ENCODE results near the gene ECM1. TPM values are rescaled to one million over a fixed set of nuclear protein-coding genes. Genes with fewer than 3 reads are reported as not detected.
A peak's percentile ranks its signal among the peaks of the same experiment; 100 is the strongest.

The ECM1 gene
- total RNA-seq, 1 experiment from 2014 or later, result 0.95 TPM

DNA sequence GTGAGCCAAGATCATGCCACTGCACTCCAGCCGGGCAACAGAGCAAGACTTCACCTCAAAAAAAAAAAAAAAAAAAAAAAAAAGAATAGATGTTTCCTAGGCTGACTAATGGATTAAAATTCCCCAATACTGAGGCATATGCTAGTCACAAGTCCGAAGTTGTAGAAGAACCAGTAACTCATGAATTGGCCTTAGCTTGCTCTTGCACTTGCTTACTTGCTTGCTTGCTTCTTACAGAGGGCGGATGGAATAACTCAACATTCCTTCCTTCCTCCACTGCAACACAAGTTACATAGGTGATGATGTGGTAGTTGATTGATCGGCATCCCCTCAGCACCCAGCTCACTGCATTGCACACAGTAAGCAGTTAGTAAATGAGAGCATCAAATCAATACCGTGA lies 23.5 kb upstream of the ECM1 start:
- TF ChIP-seq, protein P1, sequence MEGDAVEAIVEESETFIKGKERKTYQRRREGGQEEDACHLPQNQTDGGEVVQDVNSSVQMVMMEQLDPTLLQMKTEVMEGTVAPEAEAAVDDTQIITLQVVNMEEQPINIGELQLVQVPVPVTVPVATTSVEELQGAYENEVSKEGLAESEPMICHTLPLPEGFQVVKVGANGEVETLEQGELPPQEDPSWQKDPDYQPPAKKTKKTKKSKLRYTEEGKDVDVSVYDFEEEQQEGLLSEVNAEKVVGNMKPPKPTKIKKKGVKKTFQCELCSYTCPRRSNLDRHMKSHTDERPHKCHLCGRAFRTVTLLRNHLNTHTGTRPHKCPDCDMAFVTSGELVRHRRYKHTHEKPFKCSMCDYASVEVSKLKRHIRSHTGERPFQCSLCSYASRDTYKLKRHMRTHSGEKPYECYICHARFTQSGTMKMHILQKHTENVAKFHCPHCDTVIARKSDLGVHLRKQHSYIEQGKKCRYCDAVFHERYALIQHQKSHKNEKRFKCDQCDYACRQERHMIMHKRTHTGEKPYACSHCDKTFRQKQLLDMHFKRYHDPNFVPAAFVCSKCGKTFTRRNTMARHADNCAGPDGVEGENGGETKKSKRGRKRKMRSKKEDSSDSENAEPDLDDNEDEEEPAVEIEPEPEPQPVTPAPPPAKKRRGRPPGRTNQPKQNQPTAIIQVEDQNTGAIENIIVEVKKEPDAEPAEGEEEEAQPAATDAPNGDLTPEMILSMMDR (IDR thresholded peaks at IDR 0.05; ENCODE audit: insufficient read depth in 1 of 2, low read depth in 1 of 2, low read length in 1 of 2, severe bottlenecking in 1 of 2, unreplicated experiment in 1 of 2), result no peak
- BruUV-seq (replicated peaks), result no TSS peak
- Histone ChIP-seq H3K36me3 (ENCODE audit: control insufficient read depth, insufficient read depth, low read length) (no peaks in the 10 kb centered on the region), H3K9me3 (no peaks in the 10 kb centered on the region), H3K27me3 (replicated peaks; ENCODE audit: control insufficient read depth, insufficient read depth, low read length) (no peaks in the 10 kb centered on the region), H3K4me1 (peaks cover 4% of the 10 kb centered on the region; the same call in 1 of the 2 replicates), H3K4me3 (ENCODE audit: low read depth, low read length) (no peak overlapping the region)
- H3K36me3 Mint-ChIP-seq (ENCODE audit: insufficient read depth, unreplicated experiment), result peaks cover 16% of the 10 kb centered on the region
- no peak overlapping the region for H3K27ac Mint-ChIP-seq (ENCODE audit: unreplicated experiment)
- H3K27me3 Mint-ChIP-seq (ENCODE audit: insufficient read depth, unreplicated experiment), result no peaks in the 10 kb centered on the region
- CTCF ChIA-PET, result interaction anchor here (0.7 kb wide), 2 partner anchors 15 to 48 kb away, joined by 3 to 5 read pairs; no protein-coding TSS in a partner anchor
- H3K4me1 Mint-ChIP-seq (ENCODE audit: low read depth, unreplicated experiment), result peaks cover 15% of the 10 kb centered on the region
- POLR2A ChIA-PET, result no interaction called here
- intact Hi-C loops (cut with micrococcal nuclease; ENCODE audit: unreplicated experiment), result no loop called here
- H3K9me3 Mint-ChIP-seq (ENCODE audit: unreplicated experiment), result no peaks in the 10 kb centered on the region
- H3K4me3 Mint-ChIP-seq (ENCODE audit: unreplicated experiment), result no peak overlapping the region
- DNase-seq, result no peak

DNA sequence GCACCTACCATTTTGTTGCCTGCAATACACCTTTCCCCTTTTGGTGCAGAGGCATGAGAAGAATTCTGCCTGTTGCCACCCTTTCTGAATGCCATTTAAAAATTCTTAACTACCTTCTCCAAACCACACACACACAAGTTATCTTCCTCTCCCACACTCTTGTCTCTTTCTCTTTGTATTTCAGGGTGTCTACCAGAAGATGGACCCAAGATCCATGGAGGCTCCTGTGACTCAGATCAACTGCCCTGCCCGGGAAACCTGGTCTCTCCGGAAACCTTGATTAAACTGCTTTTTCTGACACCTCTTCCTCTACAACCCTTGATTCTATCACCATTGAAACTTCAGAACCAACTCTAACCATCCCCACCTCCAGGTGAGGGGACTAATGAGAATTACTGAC lies 23.0 kb upstream of the ECM1 start:
- H3K36me3 Mint-ChIP-seq (ENCODE audit: insufficient read depth, unreplicated experiment), result peaks cover 12% of the 10 kb centered on the region
- CTCF ChIA-PET, result interaction anchor here (0.7 kb wide), 1 partner anchor 15 kb away, joined by 3 read pairs; no protein-coding TSS in a partner anchor
- TF ChIP-seq, protein P1 (IDR thresholded peaks at IDR 0.05; ENCODE audit: insufficient read depth in 1 of 2, low read depth in 1 of 2, low read length in 1 of 2, severe bottlenecking in 1 of 2, unreplicated experiment in 1 of 2), result peak in 1 of 2 experiments; percentile 29
- no peak overlapping the region for H3K27ac Mint-ChIP-seq (ENCODE audit: unreplicated experiment)
- Histone ChIP-seq H3K27me3 (replicated peaks; ENCODE audit: control insufficient read depth, insufficient read depth, low read length) (no peaks in the 10 kb centered on the region), H3K4me3 (ENCODE audit: low read depth, low read length) (no peak overlapping the region), H3K36me3 (ENCODE audit: control insufficient read depth, insufficient read depth, low read length) (no peaks in the 10 kb centered on the region), H3K9me3 (no peaks in the 10 kb centered on the region), H3K4me1 (0 out of 2 replicates have a peak, but pooled peaks cover under 1% of the 10 kb centered on the region)
- peak in 1 of 2 experiments; percentile 37 for DNase-seq
- H3K4me1 Mint-ChIP-seq (ENCODE audit: low read depth, unreplicated experiment), result peaks cover 11% of the 10 kb centered on the region
- no peaks in the 10 kb centered on the region for H3K9me3 Mint-ChIP-seq (ENCODE audit: unreplicated experiment)
- intact Hi-C loops (cut with micrococcal nuclease; ENCODE audit: unreplicated experiment), result loop anchor here (5.0 kb wide), 1 partner anchor 62 kb away; the partner anchor contains the start of gene ADAMTSL4
- POLR2A ChIA-PET, result no interaction called here
- no TSS peak for BruUV-seq (replicated peaks)
- H3K4me3 Mint-ChIP-seq (ENCODE audit: unreplicated experiment), result no peak overlapping the region
- H3K27me3 Mint-ChIP-seq (ENCODE audit: insufficient read depth, unreplicated experiment), result no peaks in the 10 kb centered on the region

- ChIA-PET POLR2A (interaction anchor here (0.6 to 1.0 kb wide), 2 partner anchors 46 to 96 kb away, joined by 3 to 8 read pairs; no protein-coding TSS in a partner anchor), CTCF (interaction anchor here (0.8 kb wide), 1 partner anchor 349 kb away, joined by 4 read pairs; no protein-coding TSS in a partner anchor)
- Mint-ChIP-seq H3K4me3 (ENCODE audit: unreplicated experiment) (peak within 1 kb of the TSS; percentile 80), H3K4me1 (ENCODE audit: low read depth, unreplicated experiment) (peaks cover 8% of the 10 kb centered on the region), H3K27me3 (ENCODE audit: insufficient read depth, unreplicated experiment) (no peaks in the 10 kb centered on the region), H3K9me3 (ENCODE audit: unreplicated experiment) (no peaks in the 10 kb centered on the region), H3K27ac (ENCODE audit: unreplicated experiment) (peak within 1 kb of the TSS; percentile 85), H3K36me3 (ENCODE audit: insufficient read depth, unreplicated experiment) (peaks cover 27% of the 10 kb centered on the region)
- peak within 1 kb of the TSS; percentile 78 for H3K4me3 ChIP-seq (ENCODE audit: low read depth, low read length)
- no peaks in the 10 kb centered on the region for H3K36me3 ChIP-seq (ENCODE audit: control insufficient read depth, insufficient read depth, low read length)
- no peaks in the 10 kb centered on the region for H3K27me3 ChIP-seq (replicated peaks; ENCODE audit: control insufficient read depth, insufficient read depth, low read length)
- BruUV-seq (replicated peaks), result no TSS peak
- peak; percentile 97 to 99 for DNase-seq
- intact Hi-C loops (cut with micrococcal nuclease; ENCODE audit: unreplicated experiment), result loop anchor here (1.0 to 5.0 kb wide), 3 partner anchors 29 to 60 kb away; partner anchors contain the start of gene ADAMTSL4
- TF ChIP-seq, protein P1 (IDR thresholded peaks at IDR 0.05; ENCODE audit: insufficient read depth in 1 of 2, low read depth in 1 of 2, low read length in 1 of 2, severe bottlenecking in 1 of 2, unreplicated experiment in 1 of 2), result peak in 1 of 2 experiments; percentile 35
- no peaks in the 10 kb centered on the region for H3K4me1 ChIP-seq
- no peaks in the 10 kb centered on the region for H3K9me3 ChIP-seq
Measured at GRCh38 chr1:150486966-150487762, 20.7 kb upstream of the ECM1 start, which contains the start of gene TARS2. TSS of gene TARS2 (plus strand) at chr1:150487419. CDS start at chr1:150487451, 32 bp downstream.

Data from Caco-2 (cell line).